CD4-positive, alpha-beta T cell treated with Interleukin-4 for 4 hours (primary cell): ENCODE results near the gene CPED1.
"Not testable (repeated sequence)": the region's sequence is repeated elsewhere in the genome, so short reads cannot be mapped to it uniquely, and the experiment has no call there.

ENCODE experiments used
- DNase-seq: peaks from one replicate; pipeline ENCODE4 v3.0.0-alpha.2; 2020

CPED1 gene

DNA sequence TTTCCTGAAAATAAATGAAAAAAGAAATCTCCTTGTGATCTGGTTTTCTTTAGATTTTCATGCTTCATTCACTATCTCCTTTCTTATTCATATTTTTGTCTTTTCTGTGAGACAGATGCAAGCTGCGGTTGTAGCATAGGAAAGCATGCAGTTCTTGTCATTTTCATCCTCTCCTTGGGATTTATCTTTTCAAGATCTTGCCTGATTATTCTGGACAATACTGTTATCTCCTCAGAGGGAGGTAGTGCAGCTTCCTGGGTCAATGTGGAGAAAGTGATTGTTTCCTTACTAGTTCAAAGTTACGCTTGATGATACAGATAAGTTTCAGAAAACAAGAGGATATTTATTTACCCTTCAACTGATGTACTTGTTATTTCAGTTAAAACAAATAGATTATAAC is 114.6 kb downstream of the CPED1 start:
- no peak for DNase-seq

DNA sequence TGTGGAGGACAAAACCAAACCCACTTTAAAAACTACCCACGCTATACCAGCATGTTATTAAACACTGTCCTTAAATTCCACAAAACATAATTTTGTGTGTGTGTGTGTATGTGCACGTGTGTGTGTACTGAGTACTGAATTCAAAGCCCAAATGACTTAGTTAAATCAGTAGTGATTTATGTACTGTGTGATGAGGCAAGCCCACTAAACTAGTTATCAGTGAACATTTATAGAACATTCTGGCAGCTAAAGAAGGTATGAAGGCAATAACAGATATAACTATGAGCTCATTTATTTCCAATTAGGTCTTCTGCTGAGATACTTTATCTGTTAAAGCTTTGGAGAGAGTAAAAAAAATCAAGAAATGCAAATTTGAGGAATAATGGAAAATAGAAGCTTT is 115.1 kb downstream of the CPED1 start:
- DNase-seq = no peak

DNA sequence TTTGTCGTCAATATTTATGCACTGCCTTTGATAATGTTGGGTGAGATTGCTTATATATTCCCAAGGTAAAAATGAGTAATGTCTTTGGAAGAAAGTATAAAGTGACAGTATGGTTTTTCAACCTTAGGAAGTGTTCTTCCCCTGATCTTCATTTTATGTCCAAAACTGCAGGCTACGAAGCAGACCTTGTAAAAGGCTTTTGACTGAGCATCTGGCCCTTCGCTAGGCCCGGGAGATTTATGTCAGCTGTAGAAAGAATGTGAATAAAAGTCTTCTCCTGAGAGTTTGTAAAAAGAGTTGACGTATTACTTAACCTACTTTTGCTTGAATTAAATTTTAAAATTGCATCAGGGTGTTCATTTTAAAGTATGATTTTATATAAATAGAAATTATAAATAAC is 116.8 kb downstream of the CPED1 start:
- DNase-seq = no peak

DNA sequence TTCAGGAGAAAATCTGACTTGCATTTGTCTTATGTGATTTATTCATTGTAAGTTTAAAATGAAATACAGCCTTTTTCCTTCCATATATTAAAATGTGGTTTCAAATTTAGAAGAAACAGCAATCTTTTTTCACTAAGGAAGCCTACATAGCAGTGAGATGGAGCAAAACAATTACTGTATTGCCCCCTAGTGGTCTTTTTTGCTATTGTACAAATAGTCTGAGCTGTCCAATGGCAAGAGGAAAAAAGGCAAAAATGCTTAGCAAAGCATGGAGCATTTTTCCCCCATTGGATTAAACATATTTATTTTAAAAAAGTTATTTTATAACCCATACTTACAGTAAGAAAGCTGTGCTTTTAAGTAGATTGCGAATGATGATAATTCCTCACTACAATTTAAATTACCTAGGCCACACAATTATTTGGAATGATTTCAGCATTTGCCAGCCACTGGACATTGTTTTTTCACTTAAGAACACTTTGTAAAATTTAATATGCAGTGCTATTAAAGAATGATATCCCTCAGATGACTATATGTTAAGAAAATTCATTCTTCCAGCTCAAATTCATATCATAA is 119.5 kb downstream of the CPED1 start:
- DNase-seq = peak; percentile 60

DNA sequence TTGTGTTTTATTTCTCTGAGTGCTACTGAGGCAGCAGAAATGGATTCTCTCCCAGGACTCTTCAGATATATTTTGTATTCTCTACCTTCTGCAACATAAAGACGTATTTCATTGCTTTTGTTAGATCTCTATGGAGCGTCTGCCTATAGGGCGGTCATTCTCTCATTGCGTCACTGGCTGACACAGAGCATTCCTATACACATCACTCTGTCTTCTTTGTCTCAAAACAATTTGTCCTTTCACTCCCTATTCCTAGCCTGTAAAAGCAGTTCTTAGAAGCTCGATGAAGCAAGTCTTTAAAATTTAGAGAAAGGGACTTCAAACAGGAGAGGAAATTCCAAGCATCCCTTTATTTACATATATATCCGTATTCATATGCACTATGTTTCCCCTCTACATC is 120.6 kb downstream of the CPED1 start:
- no peak for DNase-seq

GRCh38 chr7:121113288-121113687 is 124.8 kb downstream of the CPED1 start:
- DNase-seq = no peak

GRCh38 chr7:121116396-121116795 is 127.9 kb downstream of the CPED1 start:
- DNase-seq = no peak

- no peak for DNase-seq
Measured at GRCh38 chr7:121119047-121119446, 130.5 kb downstream of the CPED1 start.

GRCh38 chr7:121123032-121123431 is 134.5 kb downstream of the CPED1 start:
- DNase-seq = no peak

- DNase-seq = not testable (repeated sequence)
Measured at GRCh38 chr7:121125454-121125853, 136.9 kb downstream of the CPED1 start.

GRCh38 chr7:121126201-121126600 is 137.7 kb downstream of the CPED1 start:
- DNase-seq = no peak

DNA sequence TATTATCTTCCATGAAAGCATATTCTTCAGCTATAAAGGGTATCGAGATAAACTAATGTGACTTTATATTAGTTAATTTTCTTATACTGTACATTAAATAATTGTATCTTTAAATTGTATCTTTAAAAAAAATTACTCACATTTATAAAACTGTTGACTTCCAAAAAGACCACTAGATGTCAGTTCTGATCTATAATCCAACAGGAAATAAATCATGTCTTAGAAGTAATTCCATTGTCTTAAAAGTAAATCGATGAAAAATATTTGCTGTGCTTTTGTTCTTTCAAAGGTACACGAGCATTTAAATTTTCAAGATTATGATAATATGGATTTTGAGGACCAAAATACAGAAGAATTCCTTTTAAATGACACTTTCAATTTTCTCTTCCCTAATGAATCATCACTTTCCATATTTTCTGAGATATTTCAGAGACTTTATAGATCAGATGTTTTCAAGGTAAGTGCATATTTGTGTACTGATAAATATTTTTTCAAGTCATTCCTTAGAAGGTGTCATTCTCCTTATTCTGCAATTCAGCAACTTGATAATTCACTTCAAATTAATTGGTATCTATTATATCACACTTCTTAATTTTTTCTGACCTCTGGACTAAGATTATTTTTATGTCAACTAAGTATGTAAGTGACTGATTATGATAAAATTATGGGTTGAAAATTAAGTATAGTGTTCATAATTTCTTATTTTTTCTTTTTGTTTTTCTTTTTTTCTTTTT is 138.5 kb downstream of the CPED1 start:
- no peak for DNase-seq

GRCh38 chr7:121132940-121133339 is 144.4 kb downstream of the CPED1 start:
- DNase-seq = no peak

DNA sequence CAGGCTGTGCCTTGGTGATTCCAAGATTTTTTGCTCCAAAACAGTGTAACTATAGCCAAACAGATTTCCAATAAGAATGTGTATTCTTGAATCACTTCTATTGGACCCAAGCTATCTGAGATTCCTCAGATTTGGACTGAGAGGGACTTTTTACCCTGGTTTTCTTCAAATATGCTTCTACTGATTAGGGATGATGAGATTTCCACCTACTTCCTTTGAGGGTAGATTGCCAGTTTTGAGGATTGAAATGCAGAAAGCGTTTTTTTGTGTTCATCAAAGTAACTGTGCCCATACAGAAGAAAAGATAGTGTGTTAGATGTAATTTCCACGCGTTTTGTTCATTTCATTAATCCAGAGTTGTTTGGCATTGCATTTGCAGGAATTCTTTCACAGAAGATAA is 144.9 kb downstream of the CPED1 start:
- no peak for DNase-seq

- no peak for DNase-seq
Measured at GRCh38 chr7:121137580-121137979, 149.1 kb downstream of the CPED1 start.

DNA sequence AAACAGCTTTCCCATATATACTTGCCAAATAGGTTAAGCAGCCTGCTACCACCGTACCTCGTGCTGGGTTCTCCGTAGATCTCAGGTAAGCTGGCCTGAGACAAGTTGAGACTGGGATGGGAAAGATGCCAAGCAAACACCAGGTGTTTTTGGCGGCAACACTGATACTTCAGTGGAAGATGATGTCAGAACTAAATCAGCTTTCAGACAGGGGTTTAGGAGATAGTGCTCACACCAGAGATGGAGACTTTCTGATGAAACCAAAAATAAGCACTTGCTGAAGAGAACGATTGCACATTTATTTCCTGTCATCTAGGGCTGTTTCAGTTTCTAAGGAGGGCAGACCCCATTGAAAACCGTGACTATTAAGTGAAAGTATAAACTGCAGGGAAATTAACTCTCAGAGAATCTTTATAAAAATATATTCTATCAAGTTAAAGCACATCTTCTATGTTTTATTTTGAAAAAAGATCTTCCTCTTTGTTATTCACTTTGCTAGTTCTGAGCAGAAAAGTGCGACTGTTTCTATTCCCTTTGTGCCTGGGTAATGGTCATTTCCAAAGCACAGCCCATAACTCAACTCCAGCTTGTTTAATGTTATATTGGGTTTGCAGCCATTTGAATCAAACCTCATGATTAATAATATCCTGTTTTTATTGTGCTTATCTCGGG is 149.9 kb downstream of the CPED1 start:
- no peak for DNase-seq

GRCh38 chr7:121139427-121139826 is 150.9 kb downstream of the CPED1 start:
- DNase-seq = no peak

DNA sequence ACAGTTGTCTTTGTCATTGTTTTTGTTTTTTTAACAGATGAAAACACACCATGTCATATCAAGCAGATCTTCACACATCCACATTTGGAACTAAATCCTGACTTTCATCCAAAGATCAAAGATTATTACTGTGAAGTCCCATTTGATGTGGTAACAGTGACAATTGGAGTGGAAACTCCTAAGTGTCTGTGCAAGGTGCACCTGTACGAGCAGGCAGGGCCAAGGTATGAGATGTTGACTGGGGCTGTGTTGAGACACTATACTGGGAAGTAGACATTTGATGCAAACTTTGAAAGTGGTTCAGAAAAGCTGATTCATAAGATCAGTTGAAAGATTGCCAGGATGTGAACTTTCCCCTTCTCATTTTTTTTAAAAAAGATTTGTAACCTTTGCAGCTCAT is 152.3 kb downstream of the CPED1 start:
- DNase-seq = no peak

DNA sequence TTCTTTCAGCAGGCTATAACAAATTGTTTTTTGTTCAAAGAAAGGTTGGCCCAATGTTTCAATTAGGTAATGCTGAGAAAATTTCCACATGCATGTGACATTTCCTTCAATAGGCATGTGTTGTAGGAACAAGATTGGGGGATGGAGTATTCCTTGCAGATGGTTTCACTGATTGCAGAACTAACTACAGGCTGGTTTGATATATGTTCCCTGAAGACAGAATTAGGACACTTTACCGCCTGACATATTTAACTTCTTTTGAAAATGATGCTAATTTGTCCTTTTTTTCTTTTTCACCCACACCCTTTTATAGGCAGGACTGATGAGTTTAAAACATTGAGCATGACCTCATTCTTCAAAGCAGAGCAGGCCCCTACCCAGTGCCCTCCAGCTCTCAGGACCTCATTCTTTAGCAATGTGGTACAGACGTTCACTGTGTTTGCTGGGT is 163.3 kb downstream of the CPED1 start:
- no peak for DNase-seq

DNA sequence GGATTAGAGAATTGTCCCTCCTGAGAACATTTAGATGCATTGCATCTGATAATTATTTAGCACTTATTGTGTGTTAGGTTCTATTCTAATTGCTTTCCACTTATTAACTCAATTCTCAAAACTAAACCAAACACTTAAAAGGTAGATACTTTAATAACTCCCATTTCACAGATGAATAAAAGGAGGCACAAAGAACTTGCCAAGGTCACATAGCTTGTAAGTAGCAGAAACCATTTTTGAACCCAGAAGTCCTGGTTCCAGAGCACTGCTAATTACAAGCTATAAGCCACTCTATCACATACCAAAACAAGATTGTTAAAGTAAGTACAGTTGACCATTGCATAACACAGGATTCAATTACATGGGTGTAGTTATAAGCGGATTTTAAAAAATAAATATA is 164.9 kb downstream of the CPED1 start:
- DNase-seq = no peak

DNA sequence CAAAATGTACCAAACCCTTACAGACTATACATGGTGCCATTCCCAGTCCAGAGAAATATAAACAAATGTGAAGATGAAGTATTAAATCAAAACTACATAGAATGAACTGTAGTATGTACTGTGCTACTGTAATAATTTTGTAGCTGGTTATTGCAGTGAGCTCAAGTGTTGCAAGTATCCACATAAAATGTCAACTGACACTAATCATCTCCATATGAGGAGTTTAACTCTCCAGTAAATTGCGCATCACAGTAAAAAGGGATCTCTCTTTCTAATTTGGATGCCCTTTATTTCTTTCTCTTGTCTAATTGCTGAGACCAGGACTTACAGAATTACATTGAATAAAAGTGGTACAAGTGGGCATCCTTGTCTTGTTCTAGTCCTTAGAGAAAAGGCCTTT is 165.5 kb downstream of the CPED1 start:
- DNase-seq = no peak

- DNase-seq = no peak
Measured at GRCh38 chr7:121156825-121157224, 168.3 kb downstream of the CPED1 start.

DNA sequence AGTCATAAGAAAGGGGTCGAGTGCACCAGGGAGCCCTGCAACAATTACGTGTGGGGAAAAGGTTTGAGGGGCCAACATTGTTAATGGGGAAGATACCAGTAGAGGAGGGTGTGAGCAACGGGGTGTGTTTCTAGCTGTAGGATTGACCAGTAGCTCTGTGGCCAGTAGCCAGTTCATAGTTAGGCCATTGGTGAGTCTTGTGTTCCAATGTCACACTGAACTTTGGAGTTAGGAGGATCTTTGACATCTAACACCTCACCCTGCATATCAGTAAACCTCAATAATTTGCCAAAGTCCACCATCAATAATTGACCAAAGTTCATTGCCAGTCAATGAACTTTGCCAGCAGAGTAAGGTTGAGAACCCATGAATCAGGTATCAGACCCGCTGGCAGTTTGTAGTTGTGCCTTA is 168.8 kb downstream of the CPED1 start:
- DNase-seq = no peak

GRCh38 chr7:121157885-121158590 is 169.5 kb downstream of the CPED1 start:
- no peak for DNase-seq
